ENCODE measurements around the gene UGT1A6.

UGT1A6 gene

DNA sequence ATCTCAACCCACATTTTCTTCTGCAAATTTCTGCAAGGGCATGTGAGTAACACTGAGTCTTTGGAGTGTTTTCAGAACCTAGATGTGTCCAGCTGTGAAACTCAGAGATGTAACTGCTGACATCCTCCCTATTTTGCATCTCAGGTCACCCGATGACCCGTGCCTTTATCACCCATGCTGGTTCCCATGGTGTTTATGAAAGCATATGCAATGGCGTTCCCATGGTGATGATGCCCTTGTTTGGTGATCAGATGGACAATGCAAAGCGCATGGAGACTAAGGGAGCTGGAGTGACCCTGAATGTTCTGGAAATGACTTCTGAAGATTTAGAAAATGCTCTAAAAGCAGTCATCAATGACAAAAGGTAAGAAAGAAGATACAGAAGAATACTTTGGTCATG is 75.4 kb downstream of the UGT1A6 start:
- DNase-seq (ENCODE audit: low read depth): no peak

DNA sequence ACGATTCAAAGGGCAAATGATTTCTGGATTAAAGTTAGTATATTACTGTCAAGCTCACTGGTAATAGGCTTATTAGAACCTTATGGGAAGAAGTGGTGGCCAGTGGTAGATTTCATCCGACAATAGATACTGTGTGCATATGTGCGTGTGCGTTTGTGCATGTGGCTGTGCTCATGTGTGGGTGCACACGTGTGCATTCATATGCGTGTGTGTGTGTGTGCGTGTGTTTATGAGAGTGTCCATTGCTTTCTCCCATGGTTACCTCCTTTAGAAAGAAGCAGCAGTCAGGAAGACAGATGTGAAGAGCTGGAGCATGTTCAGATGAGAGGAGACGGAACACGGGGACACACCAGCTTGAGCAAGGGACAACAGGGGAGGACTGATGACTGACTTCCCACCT is 76.6 kb downstream of the UGT1A6 start:
- no peak for DNase-seq (ENCODE audit: low read depth)

DNA sequence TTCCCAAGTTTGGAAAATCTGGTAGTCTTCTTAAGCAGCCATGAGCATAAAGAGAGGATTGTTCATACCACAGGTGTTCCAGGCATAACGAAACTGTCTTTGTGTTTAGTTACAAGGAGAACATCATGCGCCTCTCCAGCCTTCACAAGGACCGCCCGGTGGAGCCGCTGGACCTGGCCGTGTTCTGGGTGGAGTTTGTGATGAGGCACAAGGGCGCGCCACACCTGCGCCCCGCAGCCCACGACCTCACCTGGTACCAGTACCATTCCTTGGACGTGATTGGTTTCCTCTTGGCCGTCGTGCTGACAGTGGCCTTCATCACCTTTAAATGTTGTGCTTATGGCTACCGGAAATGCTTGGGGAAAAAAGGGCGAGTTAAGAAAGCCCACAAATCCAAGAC is 79.5 kb downstream of the UGT1A6 start:
- no peak for DNase-seq (ENCODE audit: low read depth)

DNA sequence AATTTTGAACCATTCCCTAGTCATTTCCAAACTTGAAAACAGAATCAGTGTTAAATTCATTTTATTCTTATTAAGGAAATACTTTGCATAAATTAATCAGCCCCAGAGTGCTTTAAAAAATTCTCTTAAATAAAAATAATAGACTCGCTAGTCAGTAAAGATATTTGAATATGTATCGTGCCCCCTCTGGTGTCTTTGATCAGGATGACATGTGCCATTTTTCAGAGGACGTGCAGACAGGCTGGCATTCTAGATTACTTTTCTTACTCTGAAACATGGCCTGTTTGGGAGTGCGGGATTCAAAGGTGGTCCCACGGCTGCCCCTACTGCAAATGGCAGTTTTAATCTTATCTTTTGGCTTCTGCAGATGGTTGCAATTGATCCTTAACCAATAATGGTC is 79.9 kb downstream of the UGT1A6 start:
- DNase-seq (ENCODE audit: low read depth): no peak

DNA sequence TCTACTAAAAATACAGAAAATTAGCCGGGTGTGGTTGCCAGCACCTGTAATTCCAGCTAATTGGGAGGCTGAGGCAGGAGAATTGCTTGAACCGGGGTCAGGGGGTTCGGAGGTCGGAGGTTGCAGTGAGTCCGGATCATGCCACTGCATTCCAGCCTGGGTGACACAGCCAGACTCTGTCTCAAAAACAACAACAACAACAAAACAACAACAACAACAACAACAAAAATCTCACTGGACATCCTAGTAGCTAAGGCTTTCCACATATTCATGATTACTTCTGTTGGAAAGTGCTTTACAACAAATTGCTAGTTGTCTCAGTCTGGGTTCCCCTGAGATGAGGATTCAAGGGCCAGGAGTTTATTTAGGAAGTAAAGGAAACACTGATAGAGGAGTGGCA is 81.2 kb downstream of the UGT1A6 start:
- no peak for DNase-seq (ENCODE audit: low read depth)

DNA sequence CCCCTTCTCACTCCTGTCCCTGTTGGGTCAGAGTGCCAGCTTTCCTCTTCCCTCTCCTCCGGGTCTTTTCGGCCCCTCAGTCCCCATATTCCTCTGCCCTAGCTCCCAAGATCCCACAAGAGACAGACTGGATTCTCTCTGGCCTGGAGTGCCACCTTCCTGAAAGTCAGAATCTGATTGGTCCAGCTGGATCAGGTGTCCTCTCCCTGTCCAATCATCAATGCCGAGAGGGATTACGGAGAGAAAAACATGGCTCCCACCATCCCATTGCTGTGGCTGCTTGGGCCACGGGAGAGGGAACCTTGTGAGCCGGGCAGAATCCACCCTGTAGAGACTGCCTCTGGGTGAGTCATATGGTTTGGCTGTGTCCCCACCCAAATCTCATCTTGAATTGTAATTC is 82.7 kb downstream of the UGT1A6 start:
- no peak for DNase-seq (ENCODE audit: low read depth)

DNA sequence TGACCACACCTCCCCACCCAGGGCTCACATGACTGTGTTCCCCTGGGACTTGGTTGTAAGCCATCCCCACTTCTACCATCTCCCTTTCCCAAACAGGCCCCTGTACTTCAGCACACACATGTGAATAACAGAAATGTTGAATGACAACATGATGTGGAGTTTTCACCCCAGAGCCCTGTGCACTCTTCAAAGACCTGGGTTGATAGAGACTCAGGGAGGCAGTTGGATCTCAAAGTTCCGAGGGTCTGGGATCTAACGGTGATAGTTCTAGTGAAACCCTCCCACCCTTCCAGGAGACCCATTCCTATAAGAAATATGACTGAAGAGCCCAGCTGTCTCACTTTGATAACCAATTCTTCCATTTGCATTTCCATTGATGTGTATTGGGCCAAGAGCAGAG is 85.3 kb downstream of the UGT1A6 start, which contains the start of gene MROH2A:
Gene MROH2A, plus strand, starts transcription at position 301 of the 400 bp plus-strand sequence. CDS start 1,029 bp downstream, outside the sequence.
- no peak for DNase-seq (ENCODE audit: low read depth)

DNA sequence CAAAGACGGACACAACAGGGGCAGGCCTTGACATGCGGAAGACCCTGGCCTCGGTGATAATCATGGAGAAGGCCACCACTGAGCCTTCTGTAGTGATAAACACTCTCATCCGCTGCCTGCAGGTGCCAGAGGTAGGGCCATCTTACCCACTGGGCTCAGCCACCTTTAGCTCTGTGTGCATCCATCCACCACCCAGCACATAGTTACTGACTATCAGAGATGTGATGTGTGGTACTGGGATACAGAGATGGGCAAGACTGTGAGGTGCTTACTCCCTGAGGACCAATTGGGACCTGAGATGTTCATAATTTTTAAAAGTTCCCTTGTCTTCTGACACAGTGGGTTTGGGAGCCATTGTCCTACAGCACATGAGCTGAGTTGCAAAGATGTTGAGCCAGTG is 87.0 kb downstream of the UGT1A6 start:
- DNase-seq (ENCODE audit: low read depth): no peak

DNA sequence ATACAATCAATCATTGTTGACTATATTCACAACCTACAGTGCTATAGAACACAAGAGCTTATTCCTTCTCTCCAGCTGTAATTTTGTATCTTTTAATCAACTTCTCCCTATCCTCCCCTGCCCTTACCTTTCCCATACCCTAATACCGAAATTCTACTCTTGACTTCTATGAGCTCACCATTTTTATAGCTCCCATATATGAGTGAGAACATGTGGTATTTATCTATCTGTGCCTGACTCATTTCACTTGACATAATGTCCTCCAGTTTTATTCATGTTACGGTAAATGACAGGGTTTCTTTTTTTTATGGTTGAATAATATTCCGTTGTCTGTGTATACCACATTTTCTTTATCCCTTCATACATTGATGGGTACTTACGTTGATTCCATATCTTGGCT is 88.1 kb downstream of the UGT1A6 start:
- no peak for DNase-seq (ENCODE audit: low read depth)

DNA sequence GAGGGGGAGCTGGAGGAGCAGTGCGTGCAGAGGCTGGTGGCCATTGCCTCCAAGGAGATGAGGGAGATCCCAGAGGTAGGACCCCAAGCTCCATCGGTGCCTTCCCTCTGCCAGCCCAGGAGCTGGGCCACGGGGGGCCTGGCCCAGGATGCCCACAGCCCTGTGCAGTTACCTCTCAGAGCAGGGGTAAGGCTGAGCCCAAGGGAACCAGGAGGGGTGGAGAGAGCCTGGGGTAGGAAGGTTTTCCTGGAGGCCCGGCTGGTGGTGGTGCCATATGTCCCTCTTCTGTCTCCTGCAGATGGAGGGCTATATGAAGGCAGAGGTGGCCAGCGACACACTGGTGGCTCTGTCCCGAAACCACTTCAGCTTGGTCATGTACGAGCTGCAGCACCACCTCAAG is 96.9 kb downstream of the UGT1A6 start:
- no peak for DNase-seq (ENCODE audit: low read depth)

DNA sequence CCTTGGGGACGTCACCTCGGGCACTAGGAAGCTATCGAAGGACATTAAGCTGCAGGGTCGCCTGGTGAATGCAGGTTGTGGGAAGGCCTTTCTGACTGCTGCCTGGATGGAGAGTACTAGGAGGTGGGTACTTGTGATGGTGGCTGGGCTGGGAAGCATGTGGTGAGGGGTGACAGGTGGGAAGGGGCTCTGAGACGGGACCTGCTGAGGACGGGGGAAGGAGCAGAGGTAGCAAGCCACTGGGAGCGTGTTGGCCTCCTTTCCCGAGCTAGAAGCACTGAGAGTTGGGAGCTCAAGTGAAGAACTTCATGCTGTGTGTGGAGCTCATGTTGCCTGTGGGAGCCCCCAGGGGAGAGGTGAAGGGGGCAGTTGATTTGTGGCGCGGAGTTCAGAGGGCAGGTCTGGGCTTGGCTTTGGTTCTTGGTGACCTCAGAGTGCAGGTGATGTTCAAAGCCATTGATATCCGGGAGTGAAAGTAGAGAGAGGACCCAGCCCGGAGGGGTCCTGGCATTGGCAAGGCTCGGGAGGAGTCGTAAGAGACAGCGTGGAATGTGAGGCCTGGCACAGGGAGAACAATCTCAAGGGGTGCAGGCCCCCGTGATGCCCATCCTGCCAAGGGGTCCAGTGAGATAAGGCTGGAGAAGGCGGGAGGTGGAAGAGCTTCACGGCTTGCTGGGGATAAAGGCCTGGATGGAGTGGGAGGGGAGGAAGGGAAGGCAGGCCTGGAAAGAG is 98.6 kb downstream of the UGT1A6 start:
- DNase-seq (ENCODE audit: low read depth): no peak

DNA sequence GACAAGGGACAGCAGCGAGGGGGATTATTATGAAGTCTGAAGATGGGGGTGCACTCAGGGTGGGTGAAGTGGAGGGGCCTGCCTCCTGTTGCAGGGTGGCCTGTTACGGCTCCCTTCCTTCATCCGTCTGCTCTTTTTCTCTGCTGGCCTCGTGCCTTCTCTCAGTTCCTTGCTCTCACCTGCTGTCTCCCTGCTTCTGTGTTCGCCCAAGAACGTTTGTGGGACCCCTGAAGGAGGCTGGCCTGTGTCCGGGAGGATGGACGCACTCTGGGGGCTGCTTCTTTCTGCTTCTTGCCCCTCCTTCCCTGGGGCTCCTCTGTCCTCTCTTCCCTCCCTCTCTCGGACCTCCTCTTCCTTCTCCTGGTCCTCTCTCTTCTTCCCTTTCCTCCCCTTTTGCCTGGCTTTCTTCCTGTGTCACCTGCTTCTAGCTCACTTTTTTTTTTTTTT is 99.2 kb downstream of the UGT1A6 start:
- DNase-seq (ENCODE audit: low read depth): no peak

DNA sequence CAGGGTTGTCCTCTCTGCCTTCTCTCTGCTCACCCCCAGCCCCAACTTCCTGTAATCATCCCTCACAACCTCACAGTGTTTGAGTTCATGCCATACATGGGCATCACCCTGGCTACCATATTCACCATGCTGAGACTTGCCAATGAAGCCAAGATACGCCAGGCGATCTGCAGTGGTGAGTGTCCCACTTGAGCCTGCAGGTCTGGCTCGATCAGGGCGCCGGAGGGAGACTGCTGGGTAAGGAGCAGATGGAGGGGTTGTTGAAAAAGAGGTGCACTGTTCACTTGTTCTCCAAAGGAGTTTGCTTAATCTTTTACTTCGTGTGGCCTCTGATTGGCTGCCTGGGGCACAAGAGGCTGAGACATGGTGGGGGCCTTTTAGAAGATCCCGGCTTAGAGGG is 100.0 kb downstream of the UGT1A6 start:
- DNase-seq (ENCODE audit: low read depth): no peak

DNA sequence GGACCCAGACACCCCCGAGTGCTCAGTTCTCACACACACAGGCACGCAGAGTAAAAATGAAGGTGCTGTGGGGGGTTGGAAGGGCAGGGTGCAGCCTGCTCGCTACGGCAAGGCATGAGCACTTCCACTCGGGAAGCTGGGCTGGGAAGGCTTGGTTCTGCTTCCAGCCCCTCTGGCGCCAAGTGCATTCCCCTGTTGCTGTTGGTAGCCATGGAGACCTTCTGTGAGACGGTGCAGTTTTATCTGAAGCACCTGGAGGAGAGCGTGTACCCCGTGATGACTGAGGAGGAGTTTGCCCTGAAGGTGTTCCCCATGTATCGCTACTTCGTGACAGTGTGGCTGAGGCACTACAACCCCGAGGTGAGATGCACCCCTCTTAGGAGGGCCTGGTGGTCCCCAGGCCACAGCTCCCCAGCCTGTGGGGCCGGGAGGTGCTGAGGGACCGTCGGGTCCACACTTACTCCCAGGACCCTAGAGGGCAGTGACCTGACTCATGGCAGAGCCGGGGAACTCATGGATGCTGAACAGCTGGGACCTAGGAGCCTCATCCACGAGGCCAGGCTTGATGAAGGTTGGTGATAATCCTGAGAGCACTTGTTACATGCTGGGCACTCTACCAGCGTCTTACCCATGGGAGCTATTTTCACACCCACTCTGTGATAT is 100.9 kb downstream of the UGT1A6 start:
- DNase-seq (ENCODE audit: low read depth): no peak

DNA sequence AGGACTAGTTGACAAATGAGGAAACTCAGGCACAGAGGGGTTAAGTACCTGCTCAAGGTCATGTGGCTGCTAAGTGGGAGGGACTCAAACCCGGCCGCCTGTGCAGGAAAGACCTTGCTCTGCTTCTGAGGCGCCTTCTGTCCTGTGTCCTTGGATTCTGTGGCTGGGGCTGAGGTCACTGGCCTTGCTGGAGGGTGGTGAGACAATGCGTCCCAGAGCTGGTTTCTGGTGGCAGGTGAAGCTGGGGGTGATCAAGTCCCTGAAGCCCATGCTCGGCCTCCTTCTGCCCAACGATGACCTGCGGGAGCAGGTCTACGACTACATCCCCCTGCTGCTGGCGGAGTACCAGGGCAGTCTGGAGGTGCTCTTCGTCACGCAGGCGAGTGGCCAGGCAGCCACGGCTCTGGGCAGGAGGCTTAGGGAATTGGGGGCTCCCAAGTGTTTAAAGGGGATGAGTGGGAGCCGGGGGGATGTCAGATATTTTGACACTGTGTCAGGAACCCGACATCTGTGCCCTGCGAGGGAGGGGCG is 101.5 kb downstream of the UGT1A6 start:
- DNase-seq (ENCODE audit: low read depth): no peak

DNA sequence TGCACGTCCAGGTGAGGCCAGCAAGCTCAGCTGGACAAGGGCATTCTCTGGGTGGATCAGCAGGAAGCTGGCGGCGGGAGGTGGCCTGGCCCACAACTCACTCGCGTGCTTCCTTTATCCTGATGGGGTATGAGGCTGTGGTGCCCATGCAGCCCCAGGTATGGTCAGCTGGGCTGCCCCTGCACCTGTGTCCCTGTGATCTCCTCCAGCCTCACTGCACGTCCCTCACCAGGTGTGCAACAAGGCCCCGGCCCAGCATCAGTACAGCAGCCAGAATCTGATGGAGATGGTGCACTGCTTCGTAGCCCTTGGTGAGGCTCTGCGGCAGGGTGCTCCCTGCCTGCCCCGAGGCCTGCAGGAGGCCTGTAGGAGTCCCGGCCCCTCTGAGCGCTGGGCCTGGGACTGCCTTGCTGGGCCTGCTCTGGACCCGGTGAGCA is 103.1 kb downstream of the UGT1A6 start:
- no peak for DNase-seq (ENCODE audit: low read depth)

DNA sequence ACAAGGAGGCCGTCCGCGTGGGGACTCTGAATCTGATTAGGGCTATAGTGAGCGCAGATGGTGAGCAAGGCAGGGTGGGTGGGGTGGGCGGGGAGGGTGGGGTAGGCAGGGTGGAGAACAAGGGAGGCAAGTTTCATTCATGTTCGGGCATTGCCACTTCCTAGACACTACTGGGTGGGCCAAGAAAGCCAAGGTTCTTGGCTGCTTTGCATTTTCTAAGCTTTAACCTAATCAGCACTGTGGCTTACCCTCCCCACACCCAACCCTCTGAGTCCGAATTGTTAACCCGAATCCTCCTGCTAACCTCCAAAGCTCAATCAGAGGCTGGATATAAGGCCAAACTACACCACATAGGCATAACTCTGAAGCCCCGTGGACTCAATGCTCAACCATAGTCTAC is 103.6 kb downstream of the UGT1A6 start:
- no peak for DNase-seq (ENCODE audit: low read depth)

DNA sequence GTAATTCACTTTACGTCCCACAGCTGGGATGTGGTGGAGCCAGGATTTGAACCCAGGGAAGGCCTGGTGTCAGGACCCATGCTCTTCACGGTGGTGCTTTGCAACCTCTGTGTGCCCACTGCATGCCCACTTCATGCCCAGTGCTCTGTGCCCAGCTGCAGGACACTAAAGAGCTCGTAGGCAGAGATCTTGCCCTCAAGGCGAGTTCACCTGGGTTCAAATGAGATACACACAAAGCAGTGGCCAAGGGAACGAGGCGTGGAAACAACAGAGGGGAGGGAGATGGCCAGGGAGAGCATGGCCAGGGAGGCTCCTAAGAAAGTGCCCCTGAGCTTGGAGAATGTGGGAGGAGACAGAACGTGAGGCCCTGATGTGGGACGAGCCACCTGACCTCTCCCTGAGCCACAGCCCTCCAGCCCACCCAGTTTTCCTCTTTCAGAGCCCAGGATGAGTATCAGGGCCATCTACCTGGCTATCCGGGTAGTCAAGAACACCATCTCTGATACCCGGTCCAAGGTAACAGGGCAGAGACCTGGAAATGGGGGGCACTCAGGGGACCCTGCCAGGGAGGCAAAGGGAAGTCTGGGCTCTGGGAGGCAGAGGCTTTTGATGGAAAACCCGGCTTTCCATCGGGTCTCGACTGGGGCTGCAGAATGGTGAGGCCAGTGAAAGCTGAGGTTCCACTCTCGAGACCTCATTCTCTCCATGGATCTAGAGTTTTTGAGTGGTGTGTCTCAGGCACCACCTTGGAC is 105.8 kb downstream of the UGT1A6 start:
- no peak for DNase-seq (ENCODE audit: low read depth)

DNA sequence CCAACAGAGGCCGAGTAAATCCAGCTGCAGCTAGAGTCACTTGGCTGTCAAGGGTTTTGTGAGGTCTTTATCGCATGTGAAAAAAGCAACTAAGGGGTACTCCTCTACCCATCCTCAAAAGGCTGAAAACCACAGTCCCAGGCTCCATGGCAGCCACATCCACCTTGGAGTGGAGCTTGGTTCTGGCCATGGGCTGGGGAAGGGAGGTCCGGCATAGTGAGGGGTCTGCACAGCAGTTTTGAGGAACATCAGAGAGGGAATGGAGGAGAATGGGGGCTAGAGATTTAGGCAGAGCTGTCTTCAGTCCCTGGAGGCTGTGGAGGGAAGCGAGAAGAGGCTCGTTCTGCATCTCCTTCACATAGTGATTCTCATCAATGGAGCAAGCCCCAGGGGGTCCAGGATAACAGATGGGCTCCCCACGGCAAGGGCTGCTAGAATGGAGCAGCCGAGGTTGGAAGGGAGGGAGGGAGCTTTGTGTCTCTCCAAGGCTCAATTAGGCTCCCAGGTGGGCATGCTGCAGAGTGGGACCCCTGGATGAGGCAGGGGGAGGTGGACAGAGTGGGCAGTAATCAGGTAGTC is 106.5 kb downstream of the UGT1A6 start:
- DNase-seq (ENCODE audit: low read depth): no peak

DNA sequence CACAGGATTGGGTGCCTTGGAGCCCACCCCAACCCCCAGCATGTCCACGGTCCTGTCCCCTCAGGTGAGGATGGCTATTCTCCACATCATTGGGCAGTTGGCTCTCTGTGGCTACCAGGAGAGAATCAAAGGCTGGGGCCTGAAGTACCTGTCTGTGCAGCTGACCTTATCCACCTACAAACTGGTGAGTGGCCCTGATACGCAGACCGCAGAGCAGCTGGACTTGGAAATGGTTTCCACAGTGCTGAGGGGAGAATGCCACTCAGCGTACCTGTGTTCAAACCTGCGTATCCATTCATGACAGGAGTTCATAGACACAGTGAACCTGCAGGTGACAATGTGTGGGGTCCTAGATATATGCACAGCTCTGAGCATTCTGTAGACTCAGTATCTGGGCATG is 107.0 kb downstream of the UGT1A6 start:
- DNase-seq (ENCODE audit: low read depth): no peak

DNA sequence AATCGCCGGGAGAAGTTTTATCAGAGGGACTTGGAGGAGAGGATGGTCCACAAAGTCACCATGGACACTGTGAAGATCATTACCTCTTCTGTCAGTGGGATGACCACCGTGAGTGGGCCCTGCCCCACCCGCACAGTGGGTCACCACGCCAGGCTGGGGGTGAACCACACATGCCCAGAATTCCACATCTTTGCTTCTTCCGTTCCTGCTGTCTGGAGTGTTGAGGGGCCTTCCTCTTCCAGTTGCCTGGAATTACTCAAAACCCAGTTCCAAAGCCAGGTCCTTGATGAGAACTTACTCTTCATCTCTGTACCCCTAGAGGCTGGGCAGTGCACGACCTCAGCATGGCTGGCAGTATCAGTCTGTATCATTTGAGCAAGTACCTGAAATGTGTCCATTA is 107.5 kb downstream of the UGT1A6 start:
- no peak for DNase-seq (ENCODE audit: low read depth)

DNA sequence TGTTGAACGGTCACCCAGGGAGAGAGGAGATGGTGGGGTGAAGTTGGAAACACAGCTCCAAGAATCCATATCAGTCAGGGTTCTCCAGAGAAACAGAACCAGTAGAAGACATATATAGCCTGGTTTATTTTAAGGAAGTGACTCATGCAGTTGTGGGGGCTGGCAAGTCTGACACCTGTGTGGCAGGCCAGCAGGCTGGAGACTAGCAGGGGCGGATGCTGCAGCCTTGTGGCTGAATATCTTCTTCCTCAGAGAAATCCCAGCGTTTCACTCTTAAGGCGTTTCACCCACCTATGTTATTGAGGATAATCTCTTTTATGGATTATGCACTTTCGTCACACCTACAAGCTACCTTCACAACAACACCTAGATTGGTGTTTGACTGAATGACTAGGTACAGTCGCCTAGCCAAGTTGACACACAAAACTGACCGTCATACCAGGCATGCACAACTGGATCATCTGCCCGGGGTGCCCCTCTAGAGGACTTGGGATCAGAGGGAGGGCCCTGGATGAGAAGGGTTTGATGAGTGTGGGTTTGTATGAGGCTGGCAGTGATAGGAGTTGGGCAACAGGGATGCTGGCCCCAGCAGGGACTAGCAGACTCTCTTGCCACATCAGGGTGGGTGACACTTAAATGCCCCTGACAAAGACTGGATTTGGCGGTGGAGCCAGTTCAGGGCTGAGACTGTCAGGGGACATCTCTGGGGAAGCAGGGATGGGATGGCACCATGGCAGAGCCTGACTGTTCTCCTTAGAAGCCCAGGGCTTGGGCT is 108.9 kb downstream of the UGT1A6 start:
- DNase-seq (ENCODE audit: low read depth): no peak

All from GM04504 (cell line).